Stimulated activated naive B cell treated with anti-CD40 and anti-IgM and Interleukin-4, amounts not matched to agents 10 μg/mL and 1 μg/mL and 100 μg/mL, for 72 hours (primary cell): ENCODE data around the gene UST.
"Not testable (repeated sequence)": the region's sequence is repeated elsewhere in the genome, so short reads cannot be mapped to it uniquely, and the experiment has no call there.

ENCODE experiments used
- ATAC-seq, 2 donors: fragments of 150-1000 bp; cut with Tn5 transposase; replicated peaks; 2 replicates each; pipeline ENCODE4 v1.10.0; 2021; ENCODE audit warnings: moderate library complexity in 1 of 2
- DNase-seq: peaks from one replicate; pipeline ENCODE4 v3.0.0; 2021
- H3K27ac Mint-ChIP-seq: one replicate; pipeline ENCODE4 v1.8.0; 2022; ENCODE audit warnings: mild to moderate bottlenecking, mixed read lengths
- H3K27me3 Mint-ChIP-seq, 2 donors: one replicate each; pipeline ENCODE4 v1.8.0; 2022; ENCODE audit warnings: mixed read lengths in 2 of 2
- H3K36me3 Mint-ChIP-seq, 2 donors: one replicate each; pipeline ENCODE4 v1.8.0; 2022; ENCODE audit warnings: mixed read lengths in 2 of 2, mild to moderate bottlenecking in 1 of 2
- H3K4me1 Mint-ChIP-seq, 2 donors: one replicate each; pipeline ENCODE4 v1.8.0; 2022; ENCODE audit warnings: mixed read lengths in 2 of 2, mild to moderate bottlenecking in 1 of 2
- H3K4me3 Mint-ChIP-seq, 2 donors: one replicate each; pipeline ENCODE4 v1.8.0; 2022; ENCODE audit warnings: mild to moderate bottlenecking in 2 of 2, mixed read lengths in 2 of 2, moderate library complexity in 1 of 2
- H3K9me3 Mint-ChIP-seq, 2 donors: one replicate each; pipeline ENCODE4 v1.8.0; 2022; ENCODE audit warnings: mixed read lengths in 2 of 2, mild to moderate bottlenecking in 1 of 2

UST gene

DNA sequence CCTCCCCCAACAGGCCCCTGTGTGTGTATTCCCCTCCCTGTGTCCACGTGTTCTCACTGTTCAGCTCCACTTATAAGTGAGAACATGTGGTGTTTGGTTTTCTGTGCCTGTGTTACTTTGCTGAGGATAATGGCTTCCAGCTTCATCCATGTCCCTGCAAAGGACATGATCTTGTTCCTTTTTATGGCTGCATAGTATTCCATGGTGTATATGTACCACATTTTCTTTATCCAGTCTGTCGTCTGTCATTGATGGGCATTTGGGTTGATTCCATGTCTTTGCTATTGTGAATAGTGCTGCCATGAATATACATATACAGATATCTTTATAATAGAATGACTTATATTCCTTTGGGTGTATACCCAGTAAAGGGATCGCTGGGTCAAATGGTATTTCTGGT, 106.3 kb downstream of the UST start:
- not testable (repeated sequence) for DNase-seq, H3K27me3 Mint-ChIP-seq, H3K27ac Mint-ChIP-seq, H3K4me3 Mint-ChIP-seq, H3K9me3 Mint-ChIP-seq, ATAC-seq
- Mint-ChIP-seq H3K36me3 (peaks cover 5 to 19% of the 10 kb centered on the region in 2 donors), H3K4me1 (peaks cover 40 to 70% of the 10 kb centered on the region in 2 donors)

DNA sequence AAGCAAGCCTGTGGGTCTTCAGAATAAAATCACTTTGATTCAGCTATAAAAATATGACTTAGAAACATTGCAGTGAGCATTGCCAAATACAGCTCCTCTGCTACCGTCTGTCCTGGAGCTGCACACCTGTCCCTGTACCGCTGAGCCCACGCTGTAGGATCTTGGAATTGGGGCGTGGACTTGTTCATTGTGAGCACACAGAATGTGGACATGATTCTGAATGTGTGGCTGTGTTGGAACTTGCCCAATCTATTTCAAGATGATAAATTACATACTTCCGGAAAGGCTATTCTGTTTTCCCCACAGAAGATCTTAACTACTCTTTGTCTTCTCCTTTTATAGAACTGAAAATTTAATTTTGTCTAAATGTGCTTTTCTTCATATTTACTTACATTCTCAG, 107.3 kb downstream of the UST start:
- peaks cover 5 to 20% of the 10 kb centered on the region in 2 donors for H3K36me3 Mint-ChIP-seq
- DNase-seq (no peak), ATAC-seq (no peak)
- no peaks in the 10 kb centered on the region for H3K27me3 Mint-ChIP-seq
- H3K4me3 Mint-ChIP-seq = peak overlapping the region; percentile 14 to 48
- H3K4me1 Mint-ChIP-seq = peaks cover 42 to 66% of the 10 kb centered on the region in 2 donors
- peaks cover 5 to 6% of the 10 kb centered on the region in 2 donors for H3K9me3 Mint-ChIP-seq
- H3K27ac Mint-ChIP-seq = peak overlapping the region; percentile 62

DNA sequence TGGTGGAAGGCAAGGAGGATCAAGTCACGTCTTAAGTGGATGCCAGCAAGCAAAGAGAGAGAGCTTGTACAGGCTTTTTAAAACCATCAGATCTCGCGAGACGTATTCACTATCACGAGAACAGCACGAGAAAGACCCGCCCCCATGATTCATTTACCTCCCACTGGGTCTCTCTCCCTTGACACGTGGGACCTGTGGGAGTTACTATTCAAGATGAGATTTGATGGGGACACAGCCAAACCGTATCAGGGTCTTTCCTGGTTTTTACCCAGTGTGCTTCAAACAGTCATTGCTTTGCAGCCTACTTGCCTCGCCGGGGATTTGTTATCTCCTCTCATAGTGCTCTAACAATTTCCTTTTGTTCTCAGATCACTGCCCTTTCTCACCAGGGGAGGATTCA, 108.2 kb downstream of the UST start:
- H3K9me3 Mint-ChIP-seq = peaks cover 4 to 5% of the 10 kb centered on the region in 2 donors
- H3K4me1 Mint-ChIP-seq = peaks cover 40 to 59% of the 10 kb centered on the region in 2 donors
- H3K27ac Mint-ChIP-seq = peak overlapping the region; percentile 51
- H3K36me3 Mint-ChIP-seq = peaks cover 5 to 16% of the 10 kb centered on the region in 2 donors
- DNase-seq (no peak), ATAC-seq (no peak)
- no peak overlapping the region for H3K4me3 Mint-ChIP-seq
- no peaks in the 10 kb centered on the region for H3K27me3 Mint-ChIP-seq

DNA sequence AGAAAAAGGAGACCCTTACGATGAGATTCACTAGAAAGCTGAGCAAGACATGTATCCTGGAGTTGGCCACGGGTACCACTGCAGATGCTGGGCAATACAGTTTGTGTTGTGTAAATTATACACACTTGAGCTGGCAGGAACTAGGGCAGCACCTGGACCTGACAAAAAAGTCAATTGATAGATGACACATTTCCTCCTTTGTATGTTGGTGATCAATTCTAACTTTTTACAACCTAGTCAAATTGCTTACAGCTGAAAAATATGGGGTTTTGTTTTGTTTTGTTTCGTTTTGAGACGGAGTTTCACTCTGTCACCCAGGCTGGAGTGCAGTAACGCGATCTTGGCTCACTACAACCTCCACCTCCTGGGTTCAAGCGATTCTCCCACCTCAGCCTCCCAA, 108.9 kb downstream of the UST start:
- H3K27me3 Mint-ChIP-seq = no peaks in the 10 kb centered on the region
- H3K9me3 Mint-ChIP-seq = peaks cover 4 to 5% of the 10 kb centered on the region in 2 donors
- H3K27ac Mint-ChIP-seq = no peak overlapping the region
- peaks cover 5 to 16% of the 10 kb centered on the region in 2 donors for H3K36me3 Mint-ChIP-seq
- DNase-seq = no peak
- H3K4me1 Mint-ChIP-seq = peaks cover 38 to 58% of the 10 kb centered on the region in 2 donors
- no peak for ATAC-seq
- H3K4me3 Mint-ChIP-seq = no peak overlapping the region

DNA sequence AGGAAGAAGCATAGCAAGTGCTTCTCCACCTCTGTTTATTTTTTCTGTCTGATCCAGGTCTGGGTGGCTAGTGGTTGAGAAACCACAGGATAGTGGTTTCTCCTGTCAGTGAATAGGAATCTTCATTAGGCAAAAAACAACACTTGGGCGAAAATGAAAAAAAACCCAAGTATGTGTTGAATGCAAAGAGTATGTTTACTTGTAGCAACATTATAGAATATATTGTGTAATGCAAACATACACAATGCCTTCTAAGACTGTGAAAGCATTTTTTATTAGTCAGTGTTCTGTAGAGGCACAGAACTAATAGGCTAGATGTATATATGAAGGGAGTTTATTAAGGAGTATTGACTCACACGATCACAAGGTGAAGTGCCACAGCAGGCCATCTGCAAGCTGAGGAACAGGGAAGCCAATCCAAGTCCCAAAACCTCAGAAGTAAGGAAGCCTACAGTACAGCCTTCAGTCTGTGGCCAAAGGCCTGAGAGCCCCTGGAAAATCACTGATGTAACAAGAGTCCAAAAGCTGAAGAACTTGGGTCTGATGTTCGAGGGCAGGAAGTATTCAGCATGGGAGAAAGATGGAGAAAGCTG, 111.1 kb downstream of the UST start:
- peaks cover 5 to 9% of the 10 kb centered on the region in 2 donors for H3K9me3 Mint-ChIP-seq
- no peaks in the 10 kb centered on the region for H3K27me3 Mint-ChIP-seq
- H3K4me3 Mint-ChIP-seq = no peak overlapping the region
- no peak overlapping the region for H3K27ac Mint-ChIP-seq
- ATAC-seq (no peak), DNase-seq (no peak)
- peaks cover 5 to 16% of the 10 kb centered on the region in 2 donors for H3K36me3 Mint-ChIP-seq
- H3K4me1 Mint-ChIP-seq = peaks cover 34 to 55% of the 10 kb centered on the region in 2 donors

DNA sequence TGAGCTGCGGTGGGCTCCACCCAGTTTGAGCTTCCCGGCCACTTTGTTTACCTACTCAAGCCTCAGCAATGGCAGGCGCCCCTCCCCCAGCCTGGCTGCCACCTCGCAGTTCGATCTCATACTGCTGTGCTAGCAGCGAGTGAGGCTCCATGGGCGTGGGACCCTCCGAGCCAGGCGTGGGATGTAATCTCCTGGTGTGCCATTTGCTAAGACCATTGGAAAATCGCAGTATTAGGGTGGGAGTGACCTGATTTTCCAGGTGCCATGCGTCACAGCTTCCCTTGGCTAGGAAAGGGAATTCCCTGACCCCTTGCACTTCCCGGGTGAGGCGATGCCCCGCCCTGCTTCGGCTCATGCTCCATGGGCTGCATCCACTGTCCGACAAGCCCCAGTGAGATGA, 117.3 kb downstream of the UST start:
- not testable (repeated sequence) for H3K36me3 Mint-ChIP-seq, DNase-seq, H3K4me3 Mint-ChIP-seq, ATAC-seq, H3K27me3 Mint-ChIP-seq, H3K27ac Mint-ChIP-seq, H3K9me3 Mint-ChIP-seq
- H3K4me1 Mint-ChIP-seq = peaks cover 33 to 55% of the 10 kb centered on the region in 2 donors

DNA sequence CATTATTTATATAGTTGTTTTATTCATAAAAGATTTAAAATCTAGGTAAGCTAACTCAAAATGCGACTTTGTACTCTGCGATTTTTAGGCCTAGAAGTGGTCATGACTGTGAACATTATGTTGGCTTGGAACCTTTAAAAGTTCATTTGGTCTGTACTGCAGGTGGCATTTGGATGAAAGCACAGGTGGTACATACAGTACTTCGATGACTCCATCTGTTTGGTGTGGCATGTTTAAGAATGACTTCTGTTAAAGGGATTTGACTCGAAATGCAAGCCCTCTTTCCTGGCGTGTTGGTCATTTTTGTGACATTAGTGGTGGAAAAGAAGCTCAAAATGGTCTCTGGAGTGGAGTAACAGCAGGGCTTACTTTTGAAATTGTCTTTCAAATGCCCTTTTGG, 118.1 kb downstream of the UST start:
- no peak overlapping the region for H3K4me3 Mint-ChIP-seq
- peaks cover 36 to 62% of the 10 kb centered on the region in 2 donors for H3K4me1 Mint-ChIP-seq
- H3K27me3 Mint-ChIP-seq = no peaks in the 10 kb centered on the region
- H3K36me3 Mint-ChIP-seq = peaks cover 3 to 10% of the 10 kb centered on the region in 2 donors
- ATAC-seq (no peak), DNase-seq (no peak)
- H3K27ac Mint-ChIP-seq = no peak overlapping the region
- peaks cover 5 to 7% of the 10 kb centered on the region in 2 donors for H3K9me3 Mint-ChIP-seq

DNA sequence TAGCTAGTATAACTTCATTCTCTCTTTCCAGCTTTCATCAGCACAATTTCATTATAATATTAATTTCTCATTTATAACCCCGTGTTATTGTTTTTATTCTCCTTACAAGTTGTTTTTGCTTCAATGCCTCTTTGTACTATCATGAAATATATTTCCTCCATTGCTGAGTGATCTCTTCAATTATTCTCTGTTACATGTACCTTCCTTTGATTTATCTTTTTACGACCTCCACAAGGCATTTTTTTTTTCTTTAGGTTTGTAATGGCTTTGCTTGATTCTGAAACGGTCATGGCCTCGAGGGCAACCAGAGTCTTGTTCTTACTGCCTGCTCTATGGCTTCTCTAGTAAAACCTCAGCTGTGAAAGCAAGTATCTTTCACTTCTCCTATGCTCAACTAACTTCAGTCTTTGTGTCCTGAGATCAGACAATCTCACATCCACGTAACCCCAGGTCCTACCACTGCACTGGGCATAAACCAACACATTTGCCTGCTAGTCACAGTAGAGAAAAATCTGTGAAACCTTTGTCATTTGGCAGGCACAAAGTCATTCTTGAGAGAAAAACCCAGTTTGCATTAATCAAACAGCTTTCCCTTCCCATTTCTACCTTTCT, 119.9 kb downstream of the UST start:
- Mint-ChIP-seq H3K4me3 (peak overlapping the region; percentile 46 to 60), H3K27ac (peak overlapping the region; percentile 75), H3K27me3 (no peaks in the 10 kb centered on the region), H3K4me1 (peaks cover 43 to 65% of the 10 kb centered on the region in 2 donors), H3K36me3 (peaks cover 8 to 16% of the 10 kb centered on the region in 2 donors), H3K9me3 (peaks cover 3 to 5% of the 10 kb centered on the region in 2 donors)
- ATAC-seq (peak; percentile 99 to 100), DNase-seq (peak; percentile 50)

DNA sequence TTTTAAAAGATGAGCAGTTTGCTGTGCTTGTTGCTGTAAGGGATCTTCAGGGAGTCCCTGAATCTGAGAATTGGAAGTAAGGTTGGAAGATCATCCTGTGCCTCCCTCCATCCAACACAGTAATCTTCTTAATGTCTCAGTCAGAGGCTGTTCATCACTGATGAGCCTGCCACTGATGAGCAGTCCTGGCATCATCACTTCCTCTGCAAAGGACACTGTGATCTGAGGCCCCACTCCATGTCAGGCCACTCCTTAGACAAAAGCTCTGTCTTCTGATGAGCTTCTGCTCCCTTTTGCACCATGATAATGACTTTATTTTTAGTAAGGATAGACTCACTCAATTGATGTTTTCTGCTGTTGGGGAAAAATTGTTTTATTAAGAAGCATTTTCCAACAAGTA, 121.0 kb downstream of the UST start:
- ATAC-seq = peak in 1 of 2 donors; percentile 36
- H3K9me3 Mint-ChIP-seq = peaks cover 2 to 5% of the 10 kb centered on the region in 2 donors
- H3K27me3 Mint-ChIP-seq = no peaks in the 10 kb centered on the region
- no peak for DNase-seq
- H3K36me3 Mint-ChIP-seq = peaks cover 8 to 16% of the 10 kb centered on the region in 2 donors
- peak overlapping the region; percentile 82 for H3K27ac Mint-ChIP-seq
- H3K4me3 Mint-ChIP-seq = peak overlapping the region; percentile 14 to 38
- H3K4me1 Mint-ChIP-seq = peaks cover 44 to 67% of the 10 kb centered on the region in 2 donors

DNA sequence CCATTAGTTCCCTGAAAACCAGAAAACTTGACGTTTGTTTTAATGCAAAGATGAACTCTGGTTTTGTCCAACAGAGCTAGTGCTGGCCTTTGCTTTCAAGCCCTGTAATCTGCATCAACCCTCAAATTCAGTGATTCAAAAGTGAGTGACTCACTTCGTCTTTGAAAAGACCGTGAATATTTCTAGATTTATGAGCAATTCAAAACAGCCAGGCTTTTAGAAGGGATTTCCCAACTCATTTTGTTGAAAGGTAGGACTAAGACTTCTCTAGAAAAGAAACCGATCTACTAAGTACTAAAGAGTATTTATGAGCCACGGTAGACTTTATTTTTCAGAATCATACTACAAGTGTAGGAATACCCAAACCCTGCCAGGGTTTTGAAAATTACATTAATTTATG, 121.5 kb downstream of the UST start:
- peaks cover 2 to 5% of the 10 kb centered on the region in 2 donors for H3K9me3 Mint-ChIP-seq
- H3K27me3 Mint-ChIP-seq = no peaks in the 10 kb centered on the region
- peaks cover 44 to 67% of the 10 kb centered on the region in 2 donors for H3K4me1 Mint-ChIP-seq
- ATAC-seq (peak; percentile 19 to 42), DNase-seq (no peak)
- peak overlapping the region in 1 of 2 donors; percentile 38 for H3K4me3 Mint-ChIP-seq
- H3K27ac Mint-ChIP-seq = peak overlapping the region; percentile 56
- peaks cover 8 to 12% of the 10 kb centered on the region in 2 donors for H3K36me3 Mint-ChIP-seq

DNA sequence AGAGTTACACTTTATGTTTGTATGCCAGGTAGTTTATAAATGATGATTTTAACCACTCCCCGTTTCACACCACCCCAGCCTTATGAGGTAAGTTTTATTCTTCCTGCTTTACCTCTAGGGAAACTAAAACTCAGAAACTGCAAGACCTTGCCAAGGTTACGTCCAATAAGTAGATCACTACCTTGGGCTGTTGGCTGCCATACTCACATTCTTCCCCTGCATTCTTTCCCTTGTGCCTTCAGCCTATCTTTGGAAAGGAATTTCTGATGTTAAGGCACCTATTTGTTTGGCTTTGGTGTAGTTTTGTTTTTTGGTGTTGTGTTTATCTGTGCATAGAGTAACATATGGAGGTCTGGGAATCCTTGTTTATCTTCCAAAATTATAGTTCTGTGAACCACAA, 122.1 kb downstream of the UST start:
- peaks cover 2 to 5% of the 10 kb centered on the region in 2 donors for H3K9me3 Mint-ChIP-seq
- H3K27me3 Mint-ChIP-seq = no peaks in the 10 kb centered on the region
- H3K27ac Mint-ChIP-seq = no peak overlapping the region
- ATAC-seq (no peak), DNase-seq (no peak)
- no peak overlapping the region for H3K4me3 Mint-ChIP-seq
- peaks cover 8 to 12% of the 10 kb centered on the region in 2 donors for H3K36me3 Mint-ChIP-seq
- H3K4me1 Mint-ChIP-seq = peaks cover 46 to 72% of the 10 kb centered on the region in 2 donors

DNA sequence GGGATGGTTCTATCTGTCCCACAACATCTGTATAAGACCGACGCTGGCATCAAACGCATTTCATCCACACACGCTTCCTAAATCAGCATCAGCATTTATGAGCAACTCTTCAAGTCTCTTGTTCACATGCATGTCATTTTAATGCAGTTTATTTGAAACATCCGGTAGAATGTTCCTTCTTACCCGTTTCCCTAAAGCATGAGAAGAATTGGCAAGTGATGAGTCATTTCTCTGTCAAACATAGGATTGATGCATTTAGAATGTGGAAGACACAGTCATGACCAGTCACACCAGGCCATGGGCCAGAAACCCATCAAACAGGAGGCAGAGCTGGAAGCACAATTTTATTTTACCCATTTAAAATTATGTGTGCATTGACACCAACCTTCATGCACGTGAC, 122.8 kb downstream of the UST start:
- no peak overlapping the region for H3K4me3 Mint-ChIP-seq
- ATAC-seq = no peak
- peaks cover 45 to 74% of the 10 kb centered on the region in 2 donors for H3K4me1 Mint-ChIP-seq
- peaks cover 8 to 12% of the 10 kb centered on the region in 2 donors for H3K36me3 Mint-ChIP-seq
- H3K27me3 Mint-ChIP-seq = no peaks in the 10 kb centered on the region
- peaks cover 2 to 5% of the 10 kb centered on the region in 2 donors for H3K9me3 Mint-ChIP-seq
- DNase-seq = no peak
- no peak overlapping the region for H3K27ac Mint-ChIP-seq

DNA sequence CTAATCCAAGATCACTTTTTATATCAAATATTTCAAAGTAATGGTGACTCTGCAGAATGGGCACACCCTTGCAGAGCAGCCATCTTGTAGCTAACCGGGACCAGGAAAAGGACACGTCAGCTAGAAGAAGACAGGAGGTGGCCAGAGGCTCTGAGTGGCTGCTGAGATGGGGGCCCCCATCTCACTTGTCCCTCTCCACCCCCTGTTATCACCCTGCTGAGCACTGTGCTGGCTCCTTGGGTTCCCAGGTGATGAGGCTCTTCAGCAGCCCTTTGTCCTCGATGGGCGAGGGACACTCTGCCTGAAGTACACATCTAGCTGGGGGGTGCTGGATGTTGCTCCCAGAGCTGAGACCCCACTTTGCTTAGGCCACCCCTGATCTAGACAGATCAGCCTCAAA, 126.3 kb downstream of the UST start:
- Mint-ChIP-seq H3K9me3 (peaks cover 0 to 2% of the 10 kb centered on the region in 2 donors), H3K27ac (no peak overlapping the region), H3K4me3 (no peak overlapping the region), H3K4me1 (peaks cover 40 to 62% of the 10 kb centered on the region in 2 donors), H3K36me3 (peaks cover 6 to 8% of the 10 kb centered on the region in 2 donors), H3K27me3 (no peaks in the 10 kb centered on the region)
- ATAC-seq (no peak), DNase-seq (no peak)

DNA sequence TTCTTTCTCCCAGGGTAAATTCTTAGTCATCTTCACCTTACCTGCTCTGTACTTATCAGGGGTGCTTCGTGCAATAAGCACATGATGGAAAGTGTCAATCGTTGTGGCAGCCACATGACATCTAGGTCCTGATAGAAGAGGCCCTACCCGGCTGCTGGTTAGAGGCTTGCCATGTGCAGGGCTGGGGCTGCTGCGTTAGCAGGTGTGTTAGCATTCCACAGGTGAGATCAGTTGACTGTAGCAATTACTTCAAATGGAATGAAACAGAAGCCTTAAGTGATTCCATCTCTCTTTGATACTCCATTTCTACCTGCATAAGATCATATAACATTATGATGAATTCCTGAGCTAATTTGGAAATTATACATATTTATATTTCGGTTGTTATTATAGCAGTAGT, 127.0 kb downstream of the UST start:
- DNase-seq (no peak), ATAC-seq (no peak)
- H3K4me1 Mint-ChIP-seq = peaks cover 46 to 63% of the 10 kb centered on the region in 2 donors
- peaks cover 6 to 8% of the 10 kb centered on the region in 2 donors for H3K36me3 Mint-ChIP-seq
- peaks cover 0 to 2% of the 10 kb centered on the region in 2 donors for H3K9me3 Mint-ChIP-seq
- no peak overlapping the region for H3K4me3 Mint-ChIP-seq
- H3K27ac Mint-ChIP-seq = no peak overlapping the region
- H3K27me3 Mint-ChIP-seq = no peaks in the 10 kb centered on the region

DNA sequence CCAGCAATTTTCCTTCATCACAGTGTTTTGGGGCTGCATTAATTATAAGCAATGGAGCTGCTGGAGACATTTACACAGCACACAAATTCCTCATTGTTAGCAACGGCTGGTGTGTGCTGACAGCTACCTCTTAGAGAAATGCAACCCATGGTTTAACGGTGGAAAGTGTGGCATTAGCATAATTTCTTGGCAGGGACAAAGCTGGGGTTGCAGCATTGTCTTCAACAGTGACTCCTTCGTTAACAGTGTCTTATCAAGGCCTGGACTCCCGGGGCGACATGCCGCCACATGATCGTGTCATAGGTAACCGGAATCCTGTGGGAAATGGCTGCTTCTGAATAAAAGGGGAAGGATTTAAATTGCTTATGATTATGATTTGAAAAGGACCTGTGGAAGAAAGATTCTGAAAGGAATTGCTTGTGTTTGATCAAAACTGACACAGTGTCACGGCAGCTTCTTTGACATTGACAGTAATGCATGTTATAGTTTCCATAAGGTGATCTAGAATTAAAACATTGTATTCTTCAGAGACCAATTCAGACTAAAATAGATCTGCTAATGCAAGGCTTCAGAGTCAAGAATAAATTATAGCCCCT, 128.0 kb downstream of the UST start:
- Mint-ChIP-seq H3K4me1 (peaks cover 40 to 63% of the 10 kb centered on the region in 2 donors), H3K27me3 (no peaks in the 10 kb centered on the region), H3K4me3 (no peak overlapping the region), H3K9me3 (no peaks in the 10 kb centered on the region), H3K27ac (no peak overlapping the region), H3K36me3 (peaks cover 6% of the 10 kb centered on the region in 2 donors)
- DNase-seq (no peak), ATAC-seq (no peak)
